Panc1 (cell line): ENCODE results near the gene SPINK4. TPM values are rescaled to one million over a fixed set of nuclear protein-coding genes. Genes with fewer than 3 reads are reported as not detected.

ENCODE experiments used
- ATAC-seq: fragments of 200-7000 bp; cut with Tn5 transposase; 2 replicates; pipeline ENCODE4 v1.9.1; 2020; ENCODE audit warnings: mild to moderate bottlenecking, moderate library complexity
- BruUV-seq: library from RNA; stranded (reverse); fragments of 400-500 nt; replicated peaks from 2 replicates; lab custom pipeline; 2021; lab: Mats Ljungman, UMichigan
- CTCF ChIA-PET: fragments of 300-600 bp; sonication (Branson Sonifier 250); formaldehyde crosslinking; loops from one replicate; lab custom pipeline; 2022; ENCODE audit warnings: antibody characterized with exemption; lab: Charles Lee
- POLR2A ChIA-PET: fragments of 300-600 bp; sonication (Branson Sonifier 250); formaldehyde crosslinking; loops from one replicate; lab custom pipeline; 2022; ENCODE audit warnings: antibody characterized with exemption; lab: Charles Lee
- DNase-seq: peaks from one replicate; pipeline ENCODE4 v3.0.0-alpha.2; 2010; ENCODE audit warnings: low read depth, low spot score
- H3K27ac ChIP-seq: 2 replicates; pipeline ENCODE4 v1.5.1; 2011; ENCODE audit warnings: mild to moderate bottlenecking, low read length, inconsistent platforms
- H3K27me3 ChIP-seq: fragments of 200-500 bp; sonication (Bioruptor generic); 2 replicates; pipeline ENCODE4 v1.6.0; 2014; ENCODE audit warnings: low read length, inconsistent platforms; ENCODE audit not compliant: control insufficient read depth, insufficient read depth
- H3K36me3 ChIP-seq: fragments of 200-500 bp; sonication (Bioruptor generic); 2 replicates; pipeline ENCODE4 v1.5.1; 2014; ENCODE audit warnings: inconsistent platforms, mild to moderate bottlenecking, low read length, moderate library complexity; ENCODE audit not compliant: control insufficient read depth, insufficient read depth
- H3K4me1 ChIP-seq: 2 replicates; pipeline ENCODE4 v1.5.1; 2011; ENCODE audit warnings: inconsistent platforms, mild to moderate bottlenecking, low read length, moderate library complexity; ENCODE audit not compliant: control insufficient read depth, insufficient read depth
- H3K4me3 ChIP-seq, 2 experiments: 2 replicates each; pipeline ENCODE4 v1.5.1; 2011 to 2012; ENCODE audit warnings: low read depth in 2 of 2, low read length in 2 of 2, mild to moderate bottlenecking in 2 of 2, inconsistent platforms in 1 of 2, moderate library complexity in 1 of 2
- H3K9me3 ChIP-seq: fragments of 200-500 bp; sonication (Bioruptor generic); 2 replicates; pipeline ENCODE4 v1.5.1; 2014; ENCODE audit warnings: low read depth, mild to moderate bottlenecking, inconsistent platforms, low read length, moderate library complexity; ENCODE audit not compliant: control insufficient read depth, insufficient read depth
- POLR2AphosphoS5 ChIP-seq: IDR thresholded peaks from 2 replicates; pipeline ENCODE4 v1.6.1; 2012; ENCODE audit warnings: mild to moderate bottlenecking, low read depth, low read length, moderate library complexity
- SIN3A ChIP-seq: IDR thresholded peaks from 2 replicates; pipeline ENCODE4 v1.6.1; 2012; ENCODE audit warnings: low read depth, mild to moderate bottlenecking, low read length, moderate library complexity, borderline replicate concordance; ENCODE audit not compliant: insufficient read depth
- TCF7L2 ChIP-seq: IDR thresholded peaks from 2 replicates; pipeline ENCODE4 v1.6.1; 2011; ENCODE audit warnings: mild to moderate bottlenecking, low read depth, low read length, inconsistent platforms
- in situ Hi-C: cut with HindIII; loops from 2 replicates; pipeline ENCODE4 v1.10.0; 2016; ENCODE audit warnings: low sequenced_read_pairs, low pct_unique_long_range_greater_than_20kb
- intact Hi-C: fragments of 100-400 bp; cut with micrococcal nuclease; formaldehyde crosslinking; loops from one replicate; pipeline ENCODE4 v1.10.0; 2022; ENCODE audit not compliant: unreplicated experiment
- total RNA-seq: library from RNA; stranded (reverse); gene quantifications from one replicate; pipeline ENCODE4 v1.2.1, GENCODE V29; 2021; ENCODE audit not compliant: unreplicated experiment
- TF ChIP-seq, protein P1 (sequence below), 2 experiments: IDR thresholded peaks; 2 replicates each; pipeline ENCODE4 v1.6.1; 2011 to 2012; ENCODE audit warnings: low read depth in 2 of 2, control low read depth in 1 of 2, low read length in 1 of 2, mild to moderate bottlenecking in 1 of 2, moderate library complexity in 1 of 2; ENCODE audit not compliant: insufficient read depth in 1 of 2
- TF ChIP-seq, protein P2 (sequence below): fragments of 450-650 bp; IDR thresholded peaks from 2 replicates; pipeline ENCODE4 v1.5.1; 2017; ENCODE audit warnings: mild to moderate bottlenecking

The SPINK4 gene
- total RNA-seq, 1 experiment from 2014 or later: not detected

DNA sequence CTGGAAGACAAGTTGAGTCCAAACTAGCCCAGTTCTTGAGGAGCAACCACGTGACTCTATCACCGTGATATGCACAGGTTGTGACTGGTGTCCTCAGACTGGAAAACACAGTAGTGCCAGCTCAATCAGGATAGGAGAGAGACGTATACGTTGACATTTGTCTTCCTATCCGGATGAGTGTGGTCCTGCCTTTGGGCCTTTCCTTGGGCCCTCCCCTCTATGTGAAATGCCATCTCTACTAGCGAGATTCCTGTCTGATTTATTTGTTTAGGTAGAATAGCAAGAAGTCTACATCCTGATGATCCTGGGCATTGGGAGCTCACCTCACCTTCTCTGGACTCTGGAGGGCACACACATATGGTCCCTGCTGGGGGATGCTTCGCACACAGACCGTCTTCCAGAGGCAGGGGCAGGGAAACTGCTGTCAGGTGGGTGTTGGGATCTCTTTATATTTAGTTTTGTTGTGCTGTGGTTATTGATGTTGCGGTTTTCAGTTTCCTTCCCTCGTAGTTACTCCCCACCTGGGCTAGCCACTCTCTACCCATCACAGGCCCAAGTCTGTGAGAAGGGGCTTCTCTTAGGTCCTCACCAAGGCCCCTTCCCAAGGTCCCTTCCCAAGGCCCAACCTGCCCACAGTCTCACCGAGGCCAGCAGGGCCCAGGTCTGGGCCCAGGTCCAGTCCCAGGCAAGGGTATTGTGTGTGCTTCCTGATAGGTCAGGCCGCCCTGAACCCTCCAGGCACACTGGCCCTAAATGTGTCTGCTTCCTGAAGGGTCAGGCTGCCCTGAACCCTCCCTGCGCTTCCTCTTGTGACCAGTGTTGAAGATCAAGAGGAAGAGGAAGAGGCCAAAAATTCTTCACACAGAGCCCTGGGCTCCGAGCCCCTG, 19.0 kb upstream of the SPINK4 start:
- H3K27me3 ChIP-seq: no peaks in the 10 kb centered on the region; the same call in 1 of the 2 replicates
- no peak overlapping the region for H3K4me3 ChIP-seq
- ATAC-seq (no peak), DNase-seq (no peak)
- ChIA-PET POLR2A (no interaction called here), CTCF (no interaction called here)
- H3K4me1 ChIP-seq: 0 out of 2 replicates have a peak, but pooled peaks cover 2% of the 10 kb centered on the region
- H3K27ac ChIP-seq: no peak overlapping the region
- no peaks in the 10 kb centered on the region for H3K36me3 ChIP-seq
- in situ Hi-C loops: no loop called here
- BruUV-seq: no TSS peak
- H3K9me3 ChIP-seq: no peaks in the 10 kb centered on the region
- intact Hi-C loops: no loop called here
- TF ChIP-seq, protein P1, sequence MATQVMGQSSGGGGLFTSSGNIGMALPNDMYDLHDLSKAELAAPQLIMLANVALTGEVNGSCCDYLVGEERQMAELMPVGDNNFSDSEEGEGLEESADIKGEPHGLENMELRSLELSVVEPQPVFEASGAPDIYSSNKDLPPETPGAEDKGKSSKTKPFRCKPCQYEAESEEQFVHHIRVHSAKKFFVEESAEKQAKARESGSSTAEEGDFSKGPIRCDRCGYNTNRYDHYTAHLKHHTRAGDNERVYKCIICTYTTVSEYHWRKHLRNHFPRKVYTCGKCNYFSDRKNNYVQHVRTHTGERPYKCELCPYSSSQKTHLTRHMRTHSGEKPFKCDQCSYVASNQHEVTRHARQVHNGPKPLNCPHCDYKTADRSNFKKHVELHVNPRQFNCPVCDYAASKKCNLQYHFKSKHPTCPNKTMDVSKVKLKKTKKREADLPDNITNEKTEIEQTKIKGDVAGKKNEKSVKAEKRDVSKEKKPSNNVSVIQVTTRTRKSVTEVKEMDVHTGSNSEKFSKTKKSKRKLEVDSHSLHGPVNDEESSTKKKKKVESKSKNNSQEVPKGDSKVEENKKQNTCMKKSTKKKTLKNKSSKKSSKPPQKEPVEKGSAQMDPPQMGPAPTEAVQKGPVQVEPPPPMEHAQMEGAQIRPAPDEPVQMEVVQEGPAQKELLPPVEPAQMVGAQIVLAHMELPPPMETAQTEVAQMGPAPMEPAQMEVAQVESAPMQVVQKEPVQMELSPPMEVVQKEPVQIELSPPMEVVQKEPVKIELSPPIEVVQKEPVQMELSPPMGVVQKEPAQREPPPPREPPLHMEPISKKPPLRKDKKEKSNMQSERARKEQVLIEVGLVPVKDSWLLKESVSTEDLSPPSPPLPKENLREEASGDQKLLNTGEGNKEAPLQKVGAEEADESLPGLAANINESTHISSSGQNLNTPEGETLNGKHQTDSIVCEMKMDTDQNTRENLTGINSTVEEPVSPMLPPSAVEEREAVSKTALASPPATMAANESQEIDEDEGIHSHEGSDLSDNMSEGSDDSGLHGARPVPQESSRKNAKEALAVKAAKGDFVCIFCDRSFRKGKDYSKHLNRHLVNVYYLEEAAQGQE (IDR thresholded peaks at IDR 0.05; ENCODE audit: insufficient read depth in 1 of 2, low read depth in 2 of 2, low read length in 1 of 2): no peak
- no peak for TF ChIP-seq SIN3A
- no peak for TF ChIP-seq POLR2AphosphoS5
- TF ChIP-seq, protein P2, sequence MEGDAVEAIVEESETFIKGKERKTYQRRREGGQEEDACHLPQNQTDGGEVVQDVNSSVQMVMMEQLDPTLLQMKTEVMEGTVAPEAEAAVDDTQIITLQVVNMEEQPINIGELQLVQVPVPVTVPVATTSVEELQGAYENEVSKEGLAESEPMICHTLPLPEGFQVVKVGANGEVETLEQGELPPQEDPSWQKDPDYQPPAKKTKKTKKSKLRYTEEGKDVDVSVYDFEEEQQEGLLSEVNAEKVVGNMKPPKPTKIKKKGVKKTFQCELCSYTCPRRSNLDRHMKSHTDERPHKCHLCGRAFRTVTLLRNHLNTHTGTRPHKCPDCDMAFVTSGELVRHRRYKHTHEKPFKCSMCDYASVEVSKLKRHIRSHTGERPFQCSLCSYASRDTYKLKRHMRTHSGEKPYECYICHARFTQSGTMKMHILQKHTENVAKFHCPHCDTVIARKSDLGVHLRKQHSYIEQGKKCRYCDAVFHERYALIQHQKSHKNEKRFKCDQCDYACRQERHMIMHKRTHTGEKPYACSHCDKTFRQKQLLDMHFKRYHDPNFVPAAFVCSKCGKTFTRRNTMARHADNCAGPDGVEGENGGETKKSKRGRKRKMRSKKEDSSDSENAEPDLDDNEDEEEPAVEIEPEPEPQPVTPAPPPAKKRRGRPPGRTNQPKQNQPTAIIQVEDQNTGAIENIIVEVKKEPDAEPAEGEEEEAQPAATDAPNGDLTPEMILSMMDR: no peak
- TF ChIP-seq TCF7L2: no peak

DNA sequence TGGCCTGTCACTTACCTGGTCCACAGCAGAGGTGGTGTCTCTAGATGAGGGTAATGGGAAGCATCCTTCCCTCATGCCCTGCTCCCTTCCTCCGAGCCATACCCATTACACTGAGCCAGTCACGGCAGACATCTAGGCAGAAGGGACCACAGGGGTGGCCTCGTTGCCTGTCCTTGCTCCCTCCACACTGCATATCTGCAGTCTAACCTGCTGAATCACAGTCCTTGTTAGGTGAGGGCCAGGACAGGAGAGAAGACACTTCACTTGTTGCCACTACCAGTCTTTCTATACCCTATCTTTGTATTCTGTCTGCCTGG, 18.4 kb upstream of the SPINK4 start:
- ATAC-seq: no peak
- CTCF ChIA-PET: no interaction called here
- no peak overlapping the region for H3K27ac ChIP-seq
- DNase-seq: no peak
- H3K36me3 ChIP-seq: no peaks in the 10 kb centered on the region
- no peaks in the 10 kb centered on the region for H3K9me3 ChIP-seq
- POLR2A ChIA-PET: no interaction called here
- no peak overlapping the region for H3K4me3 ChIP-seq
- BruUV-seq: no TSS peak
- H3K27me3 ChIP-seq: no peaks in the 10 kb centered on the region; the same call in 1 of the 2 replicates
- intact Hi-C loops (no loop called here), in situ Hi-C loops (no loop called here)
- H3K4me1 ChIP-seq: 0 out of 2 replicates have a peak, but pooled peaks cover 2% of the 10 kb centered on the region
- TF ChIP-seq SIN3A (no peak), TCF7L2 (no peak), POLR2AphosphoS5 (no peak)
- TF ChIP-seq, protein P2: no peak
- TF ChIP-seq, protein P1 (IDR thresholded peaks at IDR 0.05; ENCODE audit: insufficient read depth in 1 of 2, low read depth in 2 of 2, low read length in 1 of 2): no peak
